MM.1S (cell line): ENCODE measurements around the gene SLC6A13.

ENCODE experiments used
- DNase-seq: peaks from one replicate; pipeline ENCODE4 v3.0.0-alpha.2; 2015
- H2AFZ ChIP-seq: fragments of 300-600 bp; sonication (generic); 2 replicates; pipeline ENCODE4 v1.6.0; 2016; ENCODE audit warnings: antibody characterized with exemption, low read length
- H3F3A ChIP-seq: fragments of 300-600 bp; sonication (generic); 2 replicates; pipeline ENCODE4 v1.6.1; 2016; ENCODE audit warnings: mild to moderate bottlenecking, antibody characterized with exemption, low read length, moderate library complexity, mixed read lengths; ENCODE audit not compliant: insufficient read depth
- H3K27ac ChIP-seq: fragments of 300-600 bp; sonication (generic); 2 replicates; pipeline ENCODE4 v1.5.1; 2016; ENCODE audit warnings: mild to moderate bottlenecking, low read length
- H3K27me3 ChIP-seq: fragments of 300-600 bp; sonication (generic); replicated peaks from 2 replicates; pipeline ENCODE4 v1.6.0; 2016; ENCODE audit warnings: low read length; ENCODE audit not compliant: insufficient read depth
- H3K36me3 ChIP-seq: fragments of 300-600 bp; sonication (generic); replicated peaks from 2 replicates; pipeline ENCODE4 v1.6.1; 2016; ENCODE audit warnings: mild to moderate bottlenecking, low read length, mixed read lengths; ENCODE audit not compliant: insufficient read depth
- H3K4me1 ChIP-seq: fragments of 300-600 bp; sonication (generic); 2 replicates; pipeline ENCODE4 v1.6.1; 2016; ENCODE audit warnings: low read length, mixed read lengths
- H3K4me2 ChIP-seq: fragments of 300-600 bp; sonication (generic); 2 replicates; pipeline ENCODE4 v1.6.0; 2016; ENCODE audit warnings: low read depth, low read length
- H3K4me3 ChIP-seq: fragments of 300-600 bp; sonication (generic); 2 replicates; pipeline ENCODE4 v1.5.1; 2016; ENCODE audit warnings: low read length, mixed read lengths
- H3K79me2 ChIP-seq: fragments of 300-600 bp; sonication (generic); 2 replicates; pipeline ENCODE4 v1.6.1; 2016; ENCODE audit warnings: mixed run types, low read length, mixed read lengths
- H3K9ac ChIP-seq: fragments of 300-600 bp; sonication (generic); 2 replicates; pipeline ENCODE4 v1.6.1; 2016; ENCODE audit warnings: low read length, mixed read lengths
- H3K9me2 ChIP-seq: fragments of 300-600 bp; sonication (generic); replicated peaks from 2 replicates; pipeline ENCODE4 v1.6.1; 2016; ENCODE audit warnings: mild to moderate bottlenecking, low read length, mixed read lengths; ENCODE audit not compliant: insufficient read depth
- H3K9me3 ChIP-seq: fragments of 300-600 bp; sonication (generic); replicated peaks from 2 replicates; pipeline ENCODE4 v1.6.1; 2016; ENCODE audit warnings: mild to moderate bottlenecking, low read length, mixed read lengths; ENCODE audit not compliant: insufficient read depth
- H4K20me1 ChIP-seq: fragments of 300-600 bp; sonication (generic); 2 replicates; pipeline ENCODE4 v1.6.1; 2016; ENCODE audit warnings: mild to moderate bottlenecking, low read length, moderate library complexity, mixed read lengths; ENCODE audit not compliant: insufficient read depth
- EZH2 ChIP-seq: fragments of 300-600 bp; sonication (generic); optimal IDR thresholded peaks from 2 replicates; pipeline ENCODE3; 2017; ENCODE audit warnings: low read depth, mild to moderate bottlenecking, antibody characterized with exemption, low read length, mixed read lengths
- EZH2phosphoT487 ChIP-seq: fragments of 300-600 bp; sonication (generic); IDR thresholded peaks from 2 replicates; pipeline ENCODE4 v1.6.1; 2018; ENCODE audit warnings: antibody characterized with exemption, low read length
- TF ChIP-seq, protein P1 (sequence below): fragments of 300-600 bp; sonication (generic); IDR thresholded peaks from 2 replicates; pipeline ENCODE4 v1.5.1; 2016; ENCODE audit warnings: antibody characterized with exemption, low read length, mixed read lengths

The SLC6A13 gene

DNA sequence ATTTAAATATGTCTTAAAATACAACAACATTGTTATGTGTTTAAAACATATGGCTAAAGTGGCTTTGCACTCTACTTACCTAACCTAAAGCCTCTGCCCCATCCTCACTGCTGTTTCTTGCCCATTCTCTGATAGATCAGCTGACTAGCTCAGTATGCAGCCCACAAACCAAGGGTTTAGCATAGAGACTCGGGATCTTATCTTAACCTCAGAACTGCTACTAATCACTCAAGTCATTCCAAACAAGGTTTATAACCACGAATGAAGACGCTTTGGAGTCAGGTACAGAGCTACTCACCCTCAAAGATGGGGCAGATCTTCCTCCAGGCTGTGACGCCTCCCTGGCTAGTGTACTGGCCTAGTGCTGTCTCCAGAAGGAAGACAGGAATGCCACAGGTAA, 19.3 kb downstream of the SLC6A13 start:
- Histone ChIP-seq H3K4me1 (no peaks in the 10 kb centered on the region), H3K9me2 (no peaks in the 10 kb centered on the region), H3F3A (no peaks in the 10 kb centered on the region), H3K36me3 (no peaks in the 10 kb centered on the region), H3K27me3 (peaks cover 16% of the 10 kb centered on the region; the same call in 1 of the 2 replicates), H4K20me1 (no peaks in the 10 kb centered on the region), H3K9ac (no peak overlapping the region), H3K79me2 (no peaks in the 10 kb centered on the region), H2AFZ (no peak overlapping the region), H3K9me3 (no peaks in the 10 kb centered on the region), H3K4me2 (no peak overlapping the region), H3K27ac (no peak overlapping the region), H3K4me3 (no peak overlapping the region)
- TF ChIP-seq EZH2 (no peak), EZH2phosphoT487 (no peak)
- TF ChIP-seq, protein P1, sequence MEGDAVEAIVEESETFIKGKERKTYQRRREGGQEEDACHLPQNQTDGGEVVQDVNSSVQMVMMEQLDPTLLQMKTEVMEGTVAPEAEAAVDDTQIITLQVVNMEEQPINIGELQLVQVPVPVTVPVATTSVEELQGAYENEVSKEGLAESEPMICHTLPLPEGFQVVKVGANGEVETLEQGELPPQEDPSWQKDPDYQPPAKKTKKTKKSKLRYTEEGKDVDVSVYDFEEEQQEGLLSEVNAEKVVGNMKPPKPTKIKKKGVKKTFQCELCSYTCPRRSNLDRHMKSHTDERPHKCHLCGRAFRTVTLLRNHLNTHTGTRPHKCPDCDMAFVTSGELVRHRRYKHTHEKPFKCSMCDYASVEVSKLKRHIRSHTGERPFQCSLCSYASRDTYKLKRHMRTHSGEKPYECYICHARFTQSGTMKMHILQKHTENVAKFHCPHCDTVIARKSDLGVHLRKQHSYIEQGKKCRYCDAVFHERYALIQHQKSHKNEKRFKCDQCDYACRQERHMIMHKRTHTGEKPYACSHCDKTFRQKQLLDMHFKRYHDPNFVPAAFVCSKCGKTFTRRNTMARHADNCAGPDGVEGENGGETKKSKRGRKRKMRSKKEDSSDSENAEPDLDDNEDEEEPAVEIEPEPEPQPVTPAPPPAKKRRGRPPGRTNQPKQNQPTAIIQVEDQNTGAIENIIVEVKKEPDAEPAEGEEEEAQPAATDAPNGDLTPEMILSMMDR = no peak
- no peak for DNase-seq

DNA sequence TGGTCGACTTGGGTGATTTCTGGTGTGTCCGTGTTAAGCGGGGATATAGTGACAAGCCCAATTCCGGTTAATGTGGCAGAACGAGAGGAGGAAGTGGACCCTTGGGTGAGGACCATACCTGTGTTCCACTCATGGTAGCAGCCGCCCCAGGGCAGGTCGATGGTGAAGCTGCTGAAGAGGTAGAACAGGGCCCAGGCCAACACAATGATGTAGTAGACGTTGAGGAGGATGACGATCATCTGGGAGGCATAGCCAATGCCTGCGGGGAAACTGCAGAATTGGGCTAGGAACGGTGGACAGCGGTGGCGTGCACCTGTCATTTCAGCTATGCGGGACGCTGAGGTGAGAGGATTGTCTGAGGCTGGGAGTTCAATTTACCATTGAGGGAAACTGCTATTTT, 20.1 kb downstream of the SLC6A13 start:
- Histone ChIP-seq H3K4me2 (no peak overlapping the region), H3K9me2 (no peaks in the 10 kb centered on the region), H3K27ac (no peak overlapping the region), H3K9me3 (no peaks in the 10 kb centered on the region), H3K4me1 (no peaks in the 10 kb centered on the region), H3K27me3 (peaks cover 24% of the 10 kb centered on the region; the same call in 1 of the 2 replicates), H3K79me2 (no peaks in the 10 kb centered on the region), H4K20me1 (no peaks in the 10 kb centered on the region), H3K4me3 (no peak overlapping the region), H3K36me3 (no peaks in the 10 kb centered on the region), H3F3A (no peaks in the 10 kb centered on the region), H2AFZ (no peak overlapping the region), H3K9ac (no peak overlapping the region)
- TF ChIP-seq, protein P1 = no peak
- TF ChIP-seq EZH2 = no peak
- no peak for DNase-seq

DNA sequence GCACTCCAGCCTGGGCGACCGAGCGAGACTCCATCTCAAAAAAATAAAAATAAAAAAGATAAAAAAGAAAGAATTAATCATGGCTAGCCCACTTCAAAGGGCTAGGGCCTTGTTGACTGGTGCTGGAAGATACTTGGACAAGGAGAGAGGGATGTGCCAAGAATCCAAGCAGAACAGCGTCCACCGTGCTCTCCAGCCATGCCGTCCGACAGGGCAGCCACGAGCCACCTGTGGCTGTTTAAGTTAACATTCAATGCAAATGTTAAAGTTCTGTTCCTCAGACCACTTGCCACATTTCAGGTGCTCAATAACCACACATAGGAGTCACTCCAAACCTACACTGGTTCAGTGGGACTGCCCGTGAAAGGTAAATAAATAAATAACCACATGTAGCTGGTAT, 21.4 kb downstream of the SLC6A13 start:
- DNase-seq = no peak
- no peaks in the 10 kb centered on the region for H4K20me1 ChIP-seq
- TF ChIP-seq EZH2 = no peak
- TF ChIP-seq, protein P1 = no peak
- no peak for TF ChIP-seq EZH2phosphoT487
- no peaks in the 10 kb centered on the region for H3K4me1 ChIP-seq
- H3K4me2 ChIP-seq = no peak overlapping the region
- no peak overlapping the region for H3K27ac ChIP-seq
- H3F3A ChIP-seq = no peaks in the 10 kb centered on the region
- no peaks in the 10 kb centered on the region for H3K36me3 ChIP-seq
- peaks cover 36% of the 10 kb centered on the region; the same call in 1 of the 2 replicates for H3K27me3 ChIP-seq
- no peaks in the 10 kb centered on the region for H3K9me2 ChIP-seq
- no peak overlapping the region for H3K9ac ChIP-seq
- H3K4me3 ChIP-seq = no peak overlapping the region
- H2AFZ ChIP-seq = no peak overlapping the region
- H3K79me2 ChIP-seq = no peaks in the 10 kb centered on the region
- H3K9me3 ChIP-seq = no peaks in the 10 kb centered on the region
